GM19452 (cell line): ENCODE results near the gene KRTAP10-11.
"Not testable (repeated sequence)": the region's sequence is repeated elsewhere in the genome, so short reads cannot be mapped to it uniquely, and the experiment has no call there.

ENCODE experiments used
- ATAC-seq: cut with Tn5 transposase; IDR thresholded peaks from one replicate; pipeline ENCODE4 v1.9.1; 2021; ENCODE audit not compliant: unreplicated experiment

The KRTAP10-11 gene

DNA sequence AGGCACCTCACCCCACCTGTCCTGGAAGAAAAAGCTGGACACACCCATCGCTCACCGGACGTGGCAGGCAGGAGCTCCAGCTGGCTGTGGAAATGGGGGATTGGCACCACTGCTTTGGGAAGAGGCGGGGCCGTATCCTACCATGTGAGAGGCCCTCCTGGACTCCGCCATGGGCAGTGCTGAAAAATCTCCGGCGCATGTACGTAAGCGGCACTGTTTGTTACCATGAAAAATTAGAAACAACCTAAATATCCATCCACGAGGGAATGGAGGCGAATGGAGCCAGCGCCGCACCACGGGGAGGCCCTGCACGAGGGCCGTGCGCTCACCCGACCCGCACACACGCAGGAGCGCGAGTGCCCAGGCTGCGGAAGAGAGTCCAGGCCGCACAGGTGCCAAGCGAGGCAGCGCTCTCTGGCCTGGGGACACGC, 31.2 kb upstream of the KRTAP10-11 start:
- ATAC-seq, result no peak

DNA sequence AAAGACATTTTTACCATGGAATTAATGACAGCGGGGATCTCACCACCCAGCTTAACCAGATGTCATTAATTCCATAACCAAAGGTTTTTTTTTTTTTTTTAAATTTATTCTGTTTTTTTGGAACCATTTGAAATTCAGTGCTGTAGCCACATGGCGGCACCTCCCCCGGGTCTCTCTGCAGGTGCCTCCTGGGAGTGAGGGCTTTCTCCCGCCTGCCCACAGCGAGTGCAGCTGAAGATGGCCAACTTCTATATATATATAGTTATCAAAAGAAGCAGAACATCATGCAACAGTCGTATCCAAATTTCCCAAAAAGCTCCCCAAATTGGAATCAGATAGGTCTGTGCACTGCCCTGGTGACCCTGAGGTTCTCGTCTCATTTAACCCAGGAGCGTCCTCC, 30.7 kb upstream of the KRTAP10-11 start:
- no peak for ATAC-seq

DNA sequence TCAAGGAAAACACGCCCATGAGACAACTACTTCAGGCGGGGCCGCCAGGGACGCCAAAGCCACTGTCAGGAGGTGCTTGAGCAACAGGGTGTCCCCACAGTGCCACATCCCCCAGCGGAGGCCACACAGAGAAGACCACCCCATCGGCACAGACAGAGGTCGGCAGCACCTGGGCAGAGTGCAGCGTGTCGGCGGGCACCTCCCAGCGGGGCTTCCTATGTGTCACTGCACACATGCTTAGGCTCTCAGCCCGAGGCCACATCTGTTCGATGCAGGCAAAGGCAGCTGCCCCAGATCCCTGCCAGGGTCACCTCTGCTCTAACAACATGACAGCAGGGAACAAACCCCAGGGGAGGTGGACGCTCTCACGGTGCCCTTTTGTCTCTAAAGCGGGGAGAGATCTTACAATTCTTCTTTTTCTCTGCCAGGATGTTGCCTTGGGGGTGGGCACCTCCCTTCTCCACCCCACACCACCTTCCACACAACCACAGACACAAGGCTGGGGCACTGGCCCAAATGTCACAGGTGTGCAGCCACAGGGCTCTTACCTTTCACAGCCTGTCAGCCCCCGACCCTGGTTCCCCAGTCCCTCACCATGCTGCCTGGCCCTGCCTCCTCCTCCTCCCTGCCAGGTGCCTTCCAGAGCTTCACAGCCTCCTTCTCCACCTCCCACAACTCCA, 30.2 kb upstream of the KRTAP10-11 start:
- no peak for ATAC-seq

DNA sequence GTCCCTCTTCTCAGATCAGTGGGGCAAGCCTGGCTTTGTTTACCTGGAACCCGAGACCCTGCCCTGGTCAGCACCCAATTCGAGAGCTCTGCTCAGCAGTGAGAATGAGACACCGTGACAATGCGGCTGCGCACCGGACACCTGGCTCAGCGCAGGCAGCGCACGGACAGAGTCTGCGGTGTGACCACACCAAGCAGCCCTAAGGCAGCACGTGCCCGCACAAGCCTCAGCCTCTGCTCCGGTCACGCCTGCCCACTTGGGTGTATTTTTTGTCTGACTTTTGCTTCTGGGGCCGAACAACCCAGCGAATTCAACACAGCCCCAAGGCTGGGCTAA, 29.7 kb upstream of the KRTAP10-11 start:
- no peak for ATAC-seq

DNA sequence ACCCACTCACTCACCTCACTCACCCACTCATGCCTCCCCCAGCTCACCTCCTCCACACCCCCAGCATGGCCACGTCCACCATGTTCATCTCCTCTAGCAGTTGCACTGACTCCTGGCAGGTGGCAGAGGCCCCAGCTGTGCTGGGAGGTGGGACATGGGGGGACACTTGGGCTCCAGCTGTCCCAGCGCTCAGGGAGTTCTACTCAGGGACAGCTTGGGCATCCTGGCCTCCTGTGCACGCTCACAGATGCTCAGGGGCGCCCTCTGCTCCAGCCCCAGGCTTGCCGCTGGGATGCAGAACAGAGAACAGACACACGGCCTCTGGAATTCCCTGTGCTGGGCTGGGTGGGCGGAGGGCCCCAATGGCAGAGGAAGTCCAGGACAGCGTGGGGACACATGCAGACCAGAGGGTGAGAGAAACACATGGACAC, 29.1 kb upstream of the KRTAP10-11 start:
- ATAC-seq, result no peak

DNA sequence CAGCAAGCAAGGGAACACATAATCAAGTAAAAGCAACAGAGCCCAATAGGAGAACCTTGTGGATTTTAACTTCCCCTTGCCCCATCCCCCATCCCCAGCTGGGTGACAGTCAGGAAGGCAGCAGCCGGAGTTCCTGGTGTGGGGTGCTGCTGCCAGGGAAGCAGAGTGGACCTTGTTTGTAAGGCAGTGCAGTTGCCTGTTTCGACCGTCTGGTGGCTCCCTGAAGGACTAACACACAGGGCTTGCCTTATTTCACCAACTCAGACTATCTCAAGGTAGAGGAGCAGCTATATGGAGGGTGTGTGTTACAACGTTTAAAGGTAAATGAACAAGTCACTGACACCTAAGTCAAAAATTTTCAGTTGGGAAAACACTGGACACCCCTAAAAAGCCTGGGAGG, 27.7 kb upstream of the KRTAP10-11 start:
- no peak for ATAC-seq

DNA sequence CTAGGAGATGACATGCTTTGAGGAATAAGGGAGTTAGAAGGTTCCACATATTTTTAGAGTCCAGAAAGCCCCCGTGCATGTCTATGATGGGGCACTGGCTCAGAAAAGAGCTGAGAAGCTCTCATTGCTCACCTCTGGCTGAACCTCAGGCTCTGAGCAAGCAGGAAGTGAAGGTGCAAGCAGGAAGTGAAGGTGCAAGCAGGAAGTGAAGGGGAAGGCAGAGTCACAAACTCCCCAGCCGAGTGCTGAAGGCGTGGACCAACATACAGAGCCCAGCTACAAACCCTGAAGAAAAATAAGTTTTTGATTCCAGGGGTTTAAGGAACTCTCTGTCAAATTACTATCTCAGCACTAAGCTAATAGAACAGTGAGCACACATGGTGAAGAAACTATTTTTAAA, 27.3 kb upstream of the KRTAP10-11 start:
- no peak for ATAC-seq

DNA sequence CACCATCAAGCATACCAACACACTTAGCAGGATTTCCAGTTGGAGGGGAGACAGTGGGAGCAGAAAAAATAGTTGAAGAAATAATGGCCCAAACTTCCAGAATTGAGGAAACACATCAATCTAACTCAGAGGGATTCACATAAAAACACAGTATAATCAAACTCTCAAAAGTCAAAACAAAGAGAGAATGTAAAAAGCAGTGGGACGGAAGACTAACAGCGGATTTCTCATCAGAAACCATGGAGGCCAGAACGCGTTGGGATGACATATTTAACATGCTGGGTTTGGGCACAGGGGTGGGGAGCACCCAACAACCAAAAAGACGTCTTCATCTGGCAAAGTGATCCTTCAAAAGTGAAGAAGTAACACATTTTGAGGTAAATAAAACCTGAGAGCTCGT, 26.3 kb upstream of the KRTAP10-11 start:
- ATAC-seq, result no peak

DNA sequence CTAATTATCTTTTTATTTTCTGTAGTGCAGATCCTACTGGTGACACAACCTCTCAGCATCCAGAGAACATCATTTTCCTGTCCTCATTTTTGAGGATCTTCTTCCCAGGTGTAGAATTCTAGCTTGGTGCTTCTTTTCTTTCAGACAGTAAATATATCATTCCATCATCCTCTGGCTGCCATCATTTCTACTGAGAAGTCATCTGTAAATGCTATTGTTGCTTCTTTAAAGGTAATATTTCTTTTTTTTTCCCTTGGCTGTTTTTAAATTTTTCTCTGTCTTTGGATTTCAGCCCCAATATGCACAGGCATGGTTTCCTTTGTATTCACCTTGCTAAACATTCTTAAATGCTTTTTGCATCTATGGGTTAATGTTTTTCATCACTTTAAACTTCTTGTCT, 22.6 kb upstream of the KRTAP10-11 start:
- ATAC-seq, result no peak

DNA sequence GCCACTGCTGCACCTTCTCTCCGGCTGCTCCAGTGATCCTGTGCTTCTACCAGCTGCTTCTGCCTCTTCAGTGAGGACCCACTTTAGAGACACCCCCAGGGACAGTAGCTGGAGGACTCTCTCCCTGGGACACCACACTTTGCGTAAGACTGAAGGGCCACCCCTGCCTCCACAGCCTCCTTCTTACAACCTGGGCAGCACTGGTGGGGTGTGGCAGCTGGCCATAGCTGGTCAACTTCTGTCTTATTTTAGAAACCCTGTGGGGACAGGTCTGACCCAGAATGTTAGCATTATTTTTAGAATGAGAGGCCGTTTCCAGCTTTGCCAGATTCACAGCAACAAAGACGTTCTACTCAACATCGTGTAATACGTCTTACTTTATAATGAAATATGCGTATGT, 20.5 kb upstream of the KRTAP10-11 start:
- no peak for ATAC-seq

DNA sequence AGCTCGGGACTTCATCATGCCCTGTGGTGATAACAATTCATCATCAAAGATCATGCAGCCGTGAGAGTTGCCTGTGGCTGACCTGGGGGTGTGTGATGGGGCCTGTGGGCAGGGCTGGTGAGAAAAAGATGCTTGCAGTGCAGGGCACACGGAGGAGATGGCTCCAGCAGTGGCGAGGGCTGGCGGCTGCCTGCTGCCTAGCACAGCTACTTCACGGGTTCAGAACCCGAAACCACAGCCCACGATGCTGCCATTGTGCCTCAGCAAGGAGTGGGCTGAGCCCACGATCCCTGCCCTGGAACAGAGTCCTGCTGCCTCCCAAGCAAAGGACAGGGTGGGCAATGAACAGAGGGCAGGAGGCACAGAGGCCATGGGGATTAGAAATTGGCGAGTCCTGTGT, 20.0 kb upstream of the KRTAP10-11 start:
- no peak for ATAC-seq

DNA sequence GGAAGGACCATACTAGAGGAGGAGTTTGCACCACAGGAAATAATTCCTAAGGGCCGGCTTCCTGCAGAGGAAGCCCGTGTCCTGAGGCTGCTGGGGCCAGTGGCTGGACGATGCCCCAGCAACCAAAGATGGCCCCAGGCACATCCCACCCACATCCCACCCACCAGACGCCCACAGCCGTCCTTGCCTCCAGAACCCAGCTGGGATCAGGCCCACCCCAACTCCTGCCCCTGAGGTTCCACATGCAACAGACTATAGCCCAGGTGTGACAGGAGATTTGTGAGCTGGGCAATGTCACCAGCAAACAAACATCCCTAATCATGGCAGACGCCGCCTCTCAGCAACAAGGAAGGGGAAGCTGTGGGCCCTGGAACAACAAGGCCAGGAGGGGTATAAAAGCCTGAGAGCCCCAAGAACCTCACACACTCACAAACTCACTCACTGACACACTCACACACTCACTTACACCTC, 19.5 kb upstream of the KRTAP10-11 start, which contains the start of gene KRTAP10-9:
TSS of gene KRTAP10-9 (plus strand) at position 421 of the 471 bp plus-strand sequence. CDS start 79 bp downstream, outside the sequence.
- ATAC-seq, result no peak

DNA sequence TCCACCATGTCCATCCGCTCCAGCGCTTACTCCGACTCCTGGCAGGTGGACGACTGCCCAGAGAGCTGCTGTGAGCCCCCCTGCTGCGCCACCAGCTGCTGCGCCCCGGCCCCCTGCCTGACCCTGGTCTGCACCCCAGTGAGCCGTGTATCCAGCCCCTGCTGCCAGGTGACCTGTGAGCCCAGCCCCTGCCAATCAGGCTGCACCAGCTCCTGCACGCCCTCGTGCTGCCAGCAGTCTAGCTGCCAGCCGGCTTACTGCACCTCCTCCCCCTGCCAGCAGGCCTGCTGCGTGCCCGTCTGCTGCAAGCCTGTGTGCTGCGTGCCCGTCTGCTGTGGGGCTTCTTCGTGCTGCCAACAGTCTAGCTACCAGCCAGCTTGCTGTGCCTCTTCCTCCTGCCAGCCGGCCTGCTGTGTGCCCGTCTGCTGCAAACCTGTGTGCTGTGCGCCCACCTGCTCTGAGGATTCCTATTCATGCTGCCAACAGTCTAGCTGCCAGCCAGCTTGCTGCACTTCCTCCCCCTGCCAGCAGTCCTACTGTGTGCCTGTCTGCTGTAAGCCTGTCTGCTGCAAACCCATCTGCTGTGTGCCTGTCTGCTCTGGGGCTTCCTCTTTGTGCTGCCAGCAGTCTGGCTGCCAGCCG, 18.9 kb upstream of the KRTAP10-11 start:
- not testable (repeated sequence) for ATAC-seq

DNA sequence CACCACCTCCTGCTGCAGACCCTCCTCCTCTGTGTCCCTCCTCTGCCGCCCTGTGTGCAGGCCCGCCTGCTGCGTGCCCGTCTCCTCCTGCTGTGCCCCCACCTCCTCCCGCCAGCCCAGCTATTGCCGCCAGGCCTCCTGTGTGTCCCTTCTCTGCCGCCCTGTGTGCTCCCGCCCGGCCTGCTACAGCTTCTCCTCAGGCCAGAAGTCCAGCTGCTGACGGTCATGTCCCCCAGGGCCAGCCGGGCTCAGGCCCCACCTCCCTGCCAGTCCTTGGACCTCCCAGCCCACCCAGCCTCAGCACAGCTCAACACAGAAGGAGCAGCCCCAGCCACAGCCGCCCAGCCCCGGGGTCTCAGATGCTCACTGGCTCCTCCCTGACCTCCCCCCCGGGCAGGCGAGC, 18.4 kb upstream of the KRTAP10-11 start:
- ATAC-seq, result not testable (repeated sequence)

DNA sequence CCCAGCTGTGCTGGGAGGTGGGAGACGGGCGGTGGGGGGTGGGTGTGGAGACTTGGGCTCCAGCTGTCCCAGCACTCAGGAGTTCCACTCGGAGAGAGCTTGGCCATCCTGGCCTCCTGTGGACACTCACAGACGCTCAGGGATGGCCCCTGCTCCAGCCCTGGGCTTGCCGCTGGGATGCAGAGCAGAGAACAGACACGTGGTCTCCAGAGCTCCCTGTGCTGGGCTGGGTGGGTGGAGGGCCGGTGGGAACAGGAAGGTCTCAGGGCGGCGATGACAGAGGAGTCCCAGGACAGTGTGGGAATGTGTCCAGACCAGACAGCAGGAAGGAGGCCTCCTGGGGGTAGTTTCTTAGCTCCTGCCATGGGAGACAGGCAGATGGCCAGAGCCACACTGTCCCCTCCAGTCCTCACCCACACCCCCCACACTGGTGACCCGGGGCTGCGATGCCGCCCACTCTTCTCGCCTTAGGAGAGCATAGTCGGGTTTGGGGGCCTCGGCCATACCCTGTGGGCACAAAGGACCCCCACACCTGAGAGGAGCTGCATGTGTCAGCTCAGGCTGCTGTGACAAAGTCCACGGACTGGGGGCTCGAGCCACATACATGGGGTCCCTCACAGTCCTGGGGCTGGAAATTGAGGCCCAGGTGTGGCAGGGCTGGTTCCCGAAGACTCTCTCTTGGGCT, 17.4 kb upstream of the KRTAP10-11 start:
- ATAC-seq, result no peak

DNA sequence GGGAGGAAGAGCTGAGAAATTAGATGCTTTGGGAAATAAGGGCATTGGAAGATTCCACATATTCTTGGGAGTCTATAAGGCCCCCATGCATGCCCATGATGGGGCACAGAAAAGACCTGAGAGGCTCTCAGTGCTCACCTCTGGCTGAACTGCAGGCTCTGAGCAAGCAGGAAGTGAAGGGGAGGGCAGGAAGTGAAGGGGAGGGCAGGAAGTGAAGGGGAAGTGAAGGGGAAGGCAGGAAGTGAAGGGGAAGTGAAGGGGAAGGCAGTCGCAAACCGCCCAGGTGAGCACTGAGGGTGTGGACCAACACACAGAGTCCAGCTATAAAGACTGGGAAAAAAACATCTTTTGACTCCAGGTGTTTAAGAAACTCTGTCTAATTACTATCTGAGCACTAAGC, 15.8 kb upstream of the KRTAP10-11 start:
- ATAC-seq, result no peak

DNA sequence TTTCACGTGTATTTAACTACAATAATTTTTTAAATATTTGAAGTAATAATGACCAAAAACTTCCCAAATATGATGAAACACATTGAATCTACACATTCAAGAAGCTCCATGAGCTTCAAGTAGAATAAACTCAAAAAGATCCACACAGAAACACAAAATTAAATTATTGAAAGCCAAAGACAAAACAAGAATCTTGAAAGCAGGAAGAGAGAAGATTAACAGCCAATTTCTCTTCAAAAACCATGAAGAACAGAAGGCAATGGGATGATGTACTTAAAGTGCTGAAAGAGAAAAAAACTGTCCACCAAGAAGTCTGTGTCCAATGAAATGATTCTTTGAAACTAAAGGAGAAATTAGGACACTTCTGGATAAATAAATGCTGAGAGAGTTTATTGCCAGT, 14.1 kb upstream of the KRTAP10-11 start:
- no peak for ATAC-seq

DNA sequence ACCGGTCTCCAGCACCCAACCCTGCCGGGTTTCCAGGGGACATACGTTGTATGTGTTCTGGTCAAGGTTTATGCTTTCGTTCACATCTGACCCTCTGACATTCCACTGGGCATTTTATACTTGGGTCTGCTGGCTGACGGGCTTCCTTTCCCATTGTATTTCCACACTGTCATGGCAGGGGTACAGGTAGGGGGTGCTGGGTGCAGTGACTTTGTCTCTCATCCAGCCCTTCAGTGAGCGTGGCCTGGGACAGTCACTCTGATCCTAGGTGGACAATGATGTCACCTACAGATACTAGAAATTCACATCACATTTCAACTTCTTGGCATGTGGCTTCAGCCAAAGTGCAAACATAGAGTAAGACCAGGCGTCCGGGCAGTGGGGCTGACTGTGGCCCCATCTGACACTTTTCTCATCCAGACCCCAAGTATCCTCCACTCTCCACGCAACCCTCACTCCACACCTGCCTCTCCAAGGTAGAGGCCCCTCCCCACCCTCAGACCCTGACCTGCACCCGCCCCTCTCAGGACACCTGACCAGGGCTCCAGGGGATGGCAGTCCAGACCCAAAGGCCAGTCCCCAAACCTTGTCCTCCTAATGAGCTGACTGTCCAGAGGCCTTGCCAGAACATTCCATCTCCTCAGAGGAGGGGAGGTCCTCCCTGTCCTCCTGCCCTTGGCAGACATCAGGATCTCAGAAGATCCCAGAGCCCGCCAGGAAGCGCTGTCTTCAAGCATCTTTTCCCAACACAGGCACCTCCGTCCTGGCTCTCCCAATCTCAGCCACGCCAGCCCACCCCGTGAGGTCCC, 9.8 kb upstream of the KRTAP10-11 start:
- ATAC-seq, result no peak

DNA sequence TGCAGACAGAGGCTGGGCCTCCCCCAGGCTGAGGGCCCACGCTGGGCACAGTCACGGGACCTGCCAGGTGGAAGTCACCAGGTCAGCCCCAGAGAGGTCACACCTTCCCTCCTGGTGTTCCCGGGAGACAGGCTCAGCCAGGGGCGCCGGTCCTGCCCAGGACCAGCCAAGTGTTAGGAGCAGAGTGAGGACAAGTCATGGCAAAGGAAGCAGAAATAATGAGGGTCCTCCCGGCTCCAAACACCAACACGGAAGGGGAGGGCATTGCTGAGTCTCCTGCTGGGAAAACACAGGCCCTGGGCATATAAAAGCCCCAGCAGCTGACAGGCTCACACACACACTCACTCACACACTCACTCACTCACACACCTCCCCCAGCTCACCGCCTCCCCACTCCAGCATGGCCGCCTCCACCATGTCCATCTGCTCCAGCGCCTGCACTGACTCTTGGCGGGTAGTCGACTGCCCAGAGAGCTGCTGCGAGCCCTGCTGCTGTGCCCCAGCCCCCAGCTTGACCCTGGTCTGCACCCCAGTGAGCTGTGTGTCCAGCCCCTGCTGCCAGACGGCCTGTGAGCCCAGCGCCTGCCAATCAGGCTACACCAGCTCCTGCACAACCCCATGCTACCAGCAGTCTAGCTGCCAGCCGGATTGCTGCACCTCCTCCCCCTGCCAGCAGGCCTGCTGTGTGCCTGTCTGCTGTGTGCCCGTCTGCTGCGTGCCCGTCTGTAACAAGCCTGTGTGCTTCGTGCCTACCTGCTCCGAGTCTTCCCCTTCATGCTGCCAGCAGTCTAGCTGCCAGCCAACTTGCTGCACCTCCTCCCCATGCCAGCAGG, 9.0 kb upstream of the KRTAP10-11 start, which contains the start of gene KRTAP10-10:
TSS of gene KRTAP10-10 (plus strand) at position 339 of the 833 bp plus-strand sequence. CDS start at position 401, 62 bp downstream.
- no peak for ATAC-seq

DNA sequence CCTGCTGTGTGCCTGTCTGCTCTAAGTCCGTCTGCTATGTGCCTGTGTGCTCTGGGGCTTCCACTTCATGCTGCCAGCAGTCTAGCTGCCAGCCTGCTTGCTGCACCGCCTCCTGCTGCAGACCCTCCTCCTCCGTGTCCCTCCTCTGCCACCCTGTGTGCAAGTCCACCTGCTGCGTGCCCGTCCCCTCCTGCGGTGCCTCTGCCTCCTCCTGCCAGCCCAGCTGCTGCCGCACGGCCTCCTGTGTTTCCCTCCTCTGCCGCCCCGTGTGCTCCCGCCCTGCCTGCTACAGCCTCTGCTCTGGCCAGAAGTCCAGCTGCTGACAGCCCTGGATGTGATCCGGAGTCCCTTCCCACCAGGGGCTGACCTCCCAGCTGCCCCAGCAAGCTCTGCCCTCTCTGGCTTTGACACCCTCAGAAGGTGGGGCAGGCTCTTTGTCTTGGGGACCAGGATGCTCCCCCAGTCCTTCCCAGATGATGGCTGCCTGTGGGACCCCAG, 8.3 kb upstream of the KRTAP10-11 start:
- not testable (repeated sequence) for ATAC-seq
